Measurements from ENCODE around the gene TBCC. TPM values are rescaled to one million over a fixed set of nuclear protein-coding genes. Genes with fewer than 3 reads are reported as not detected.

Gene TBCC
- total and polyA plus RNA-seq, 2 of the 13 experiments (the other 11 are each of a cell fraction or from before 2014, with no cell fraction given), result 14.8 to 36.1 TPM

DNA sequence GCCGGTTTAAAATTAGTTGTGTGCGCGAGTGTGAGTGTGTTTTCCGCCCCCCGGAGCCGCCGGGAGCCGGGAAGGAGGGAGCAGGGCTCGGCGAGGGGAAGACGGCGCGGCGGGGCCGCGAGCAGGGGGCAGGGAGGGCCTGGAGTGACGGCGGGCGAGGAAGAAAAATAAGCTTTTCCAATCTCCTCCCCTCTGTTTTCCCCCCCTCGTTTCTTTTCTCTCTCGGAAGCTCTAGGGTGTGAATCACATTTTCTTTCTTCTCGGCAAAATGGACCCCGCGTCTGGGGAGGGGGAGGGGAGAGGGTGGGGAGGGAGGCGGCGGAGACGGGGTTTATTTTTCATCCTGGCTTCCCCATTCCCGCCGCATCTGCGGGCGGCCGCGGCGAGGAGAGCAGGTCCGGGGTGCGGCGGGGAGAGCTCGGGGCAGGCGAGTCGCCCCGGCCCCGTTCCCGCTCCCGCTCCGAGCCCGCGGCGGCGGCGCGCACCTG, 36.8 kb upstream of the TBCC start (continued):
- TF ChIP-seq ERF (CRISPR knock-in tag; IDR thresholded peaks at IDR 0.05) (no peak), ZNF781 (CRISPR knock-in tag; IDR thresholded peaks at IDR 0.05; ENCODE audit: borderline replicate concordance, not compliant biosample characterization) (no peak), ZNF547 (CRISPR knock-in tag; IDR thresholded peaks at IDR 0.05) (no peak), YEATS2 (CRISPR knock-in tag; IDR thresholded peaks at IDR 0.05; ENCODE audit: borderline replicate concordance) (0 out of 2 replicates have a peak, but pooled peaks have one; percentile 1), TRIM24 (CRISPR knock-in tag; IDR thresholded peaks at IDR 0.05) (no peak), ZNF713 (CRISPR knock-in tag; IDR thresholded peaks at IDR 0.05) (no peak), SAP130 (CRISPR knock-in tag; IDR thresholded peaks at IDR 0.05; ENCODE audit: low read depth) (peak; percentile 38; the same call in 1 of the 2 replicates), ZSCAN12 (CRISPR knock-in tag; IDR thresholded peaks at IDR 0.05) (no peak), THYN1 (CRISPR knock-in tag; IDR thresholded peaks at IDR 0.05; ENCODE audit: borderline replicate concordance, low read depth) (no peak), ZNF350 (CRISPR knock-in tag; IDR thresholded peaks at IDR 0.05; ENCODE audit: borderline replicate concordance, low read depth) (no peak), PHF5A (CRISPR knock-in tag; IDR thresholded peaks at IDR 0.05; ENCODE audit: low read depth, unreplicated experiment) (no peak), POLR2G (IDR thresholded peaks at IDR 0.05; ENCODE audit: low read depth, low read length) (peak; percentile 63), ZNF468 (CRISPR knock-in tag; IDR thresholded peaks at IDR 0.05) (no peak)
- TF ChIP-seq, protein P1, sequence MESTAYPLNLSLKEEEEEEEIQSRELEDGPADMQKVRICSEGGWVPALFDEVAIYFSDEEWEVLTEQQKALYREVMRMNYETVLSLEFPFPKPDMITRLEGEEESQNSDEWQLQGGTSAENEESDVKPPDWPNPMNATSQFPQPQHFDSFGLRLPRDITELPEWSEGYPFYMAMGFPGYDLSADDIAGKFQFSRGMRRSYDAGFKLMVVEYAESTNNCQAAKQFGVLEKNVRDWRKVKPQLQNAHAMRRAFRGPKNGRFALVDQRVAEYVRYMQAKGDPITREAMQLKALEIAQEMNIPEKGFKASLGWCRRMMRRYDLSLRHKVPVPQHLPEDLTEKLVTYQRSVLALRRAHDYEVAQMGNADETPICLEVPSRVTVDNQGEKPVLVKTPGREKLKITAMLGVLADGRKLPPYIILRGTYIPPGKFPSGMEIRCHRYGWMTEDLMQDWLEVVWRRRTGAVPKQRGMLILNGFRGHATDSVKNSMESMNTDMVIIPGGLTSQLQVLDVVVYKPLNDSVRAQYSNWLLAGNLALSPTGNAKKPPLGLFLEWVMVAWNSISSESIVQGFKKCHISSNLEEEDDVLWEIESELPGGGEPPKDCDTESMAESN (CRISPR knock-in tag; conservative IDR thresholded peaks at IDR 0.05), result no peak
- TF ChIP-seq, protein P2, sequence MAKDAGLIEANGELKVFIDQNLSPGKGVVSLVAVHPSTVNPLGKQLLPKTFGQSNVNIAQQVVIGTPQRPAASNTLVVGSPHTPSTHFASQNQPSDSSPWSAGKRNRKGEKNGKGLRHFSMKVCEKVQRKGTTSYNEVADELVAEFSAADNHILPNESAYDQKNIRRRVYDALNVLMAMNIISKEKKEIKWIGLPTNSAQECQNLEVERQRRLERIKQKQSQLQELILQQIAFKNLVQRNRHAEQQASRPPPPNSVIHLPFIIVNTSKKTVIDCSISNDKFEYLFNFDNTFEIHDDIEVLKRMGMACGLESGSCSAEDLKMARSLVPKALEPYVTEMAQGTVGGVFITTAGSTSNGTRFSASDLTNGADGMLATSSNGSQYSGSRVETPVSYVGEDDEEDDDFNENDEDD (CRISPR knock-in tag; IDR thresholded peaks at IDR 0.05; ENCODE audit: borderline replicate concordance), result peak; percentile 9; the same call in 1 of the 2 replicates
- TF ChIP-seq, protein P3, sequence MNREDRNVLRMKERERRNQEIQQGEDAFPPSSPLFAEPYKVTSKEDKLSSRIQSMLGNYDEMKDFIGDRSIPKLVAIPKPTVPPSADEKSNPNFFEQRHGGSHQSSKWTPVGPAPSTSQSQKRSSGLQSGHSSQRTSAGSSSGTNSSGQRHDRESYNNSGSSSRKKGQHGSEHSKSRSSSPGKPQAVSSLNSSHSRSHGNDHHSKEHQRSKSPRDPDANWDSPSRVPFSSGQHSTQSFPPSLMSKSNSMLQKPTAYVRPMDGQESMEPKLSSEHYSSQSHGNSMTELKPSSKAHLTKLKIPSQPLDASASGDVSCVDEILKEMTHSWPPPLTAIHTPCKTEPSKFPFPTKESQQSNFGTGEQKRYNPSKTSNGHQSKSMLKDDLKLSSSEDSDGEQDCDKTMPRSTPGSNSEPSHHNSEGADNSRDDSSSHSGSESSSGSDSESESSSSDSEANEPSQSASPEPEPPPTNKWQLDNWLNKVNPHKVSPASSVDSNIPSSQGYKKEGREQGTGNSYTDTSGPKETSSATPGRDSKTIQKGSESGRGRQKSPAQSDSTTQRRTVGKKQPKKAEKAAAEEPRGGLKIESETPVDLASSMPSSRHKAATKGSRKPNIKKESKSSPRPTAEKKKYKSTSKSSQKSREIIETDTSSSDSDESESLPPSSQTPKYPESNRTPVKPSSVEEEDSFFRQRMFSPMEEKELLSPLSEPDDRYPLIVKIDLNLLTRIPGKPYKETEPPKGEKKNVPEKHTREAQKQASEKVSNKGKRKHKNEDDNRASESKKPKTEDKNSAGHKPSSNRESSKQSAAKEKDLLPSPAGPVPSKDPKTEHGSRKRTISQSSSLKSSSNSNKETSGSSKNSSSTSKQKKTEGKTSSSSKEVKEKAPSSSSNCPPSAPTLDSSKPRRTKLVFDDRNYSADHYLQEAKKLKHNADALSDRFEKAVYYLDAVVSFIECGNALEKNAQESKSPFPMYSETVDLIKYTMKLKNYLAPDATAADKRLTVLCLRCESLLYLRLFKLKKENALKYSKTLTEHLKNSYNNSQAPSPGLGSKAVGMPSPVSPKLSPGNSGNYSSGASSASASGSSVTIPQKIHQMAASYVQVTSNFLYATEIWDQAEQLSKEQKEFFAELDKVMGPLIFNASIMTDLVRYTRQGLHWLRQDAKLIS (CRISPR knock-in tag; IDR thresholded peaks at IDR 0.05), result no peak
- TF ChIP-seq, protein P4, sequence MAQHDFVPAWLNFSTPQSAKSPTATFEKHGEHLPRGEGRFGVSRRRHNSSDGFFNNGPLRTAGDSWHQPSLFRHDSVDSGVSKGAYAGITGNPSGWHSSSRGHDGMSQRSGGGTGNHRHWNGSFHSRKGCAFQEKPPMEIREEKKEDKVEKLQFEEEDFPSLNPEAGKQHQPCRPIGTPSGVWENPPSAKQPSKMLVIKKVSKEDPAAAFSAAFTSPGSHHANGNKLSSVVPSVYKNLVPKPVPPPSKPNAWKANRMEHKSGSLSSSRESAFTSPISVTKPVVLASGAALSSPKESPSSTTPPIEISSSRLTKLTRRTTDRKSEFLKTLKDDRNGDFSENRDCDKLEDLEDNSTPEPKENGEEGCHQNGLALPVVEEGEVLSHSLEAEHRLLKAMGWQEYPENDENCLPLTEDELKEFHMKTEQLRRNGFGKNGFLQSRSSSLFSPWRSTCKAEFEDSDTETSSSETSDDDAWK (CRISPR knock-in tag; IDR thresholded peaks at IDR 0.05), result no peak
- TF ChIP-seq, protein P5, sequence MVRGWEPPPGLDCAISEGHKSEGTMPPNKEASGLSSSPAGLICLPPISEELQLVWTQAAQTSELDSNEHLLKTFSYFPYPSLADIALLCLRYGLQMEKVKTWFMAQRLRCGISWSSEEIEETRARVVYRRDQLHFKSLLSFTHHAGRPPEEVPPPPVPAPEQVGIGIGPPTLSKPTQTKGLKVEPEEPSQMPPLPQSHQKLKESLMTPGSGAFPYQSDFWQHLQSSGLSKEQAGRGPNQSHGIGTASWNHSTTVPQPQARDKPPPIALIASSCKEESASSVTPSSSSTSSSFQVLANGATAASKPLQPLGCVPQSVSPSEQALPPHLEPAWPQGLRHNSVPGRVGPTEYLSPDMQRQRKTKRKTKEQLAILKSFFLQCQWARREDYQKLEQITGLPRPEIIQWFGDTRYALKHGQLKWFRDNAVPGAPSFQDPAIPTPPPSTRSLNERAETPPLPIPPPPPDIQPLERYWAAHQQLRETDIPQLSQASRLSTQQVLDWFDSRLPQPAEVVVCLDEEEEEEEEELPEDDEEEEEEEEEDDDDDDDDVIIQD (CRISPR knock-in tag; IDR thresholded peaks at IDR 0.05; ENCODE audit: low read depth), result no peak
- TF ChIP-seq, protein P6, sequence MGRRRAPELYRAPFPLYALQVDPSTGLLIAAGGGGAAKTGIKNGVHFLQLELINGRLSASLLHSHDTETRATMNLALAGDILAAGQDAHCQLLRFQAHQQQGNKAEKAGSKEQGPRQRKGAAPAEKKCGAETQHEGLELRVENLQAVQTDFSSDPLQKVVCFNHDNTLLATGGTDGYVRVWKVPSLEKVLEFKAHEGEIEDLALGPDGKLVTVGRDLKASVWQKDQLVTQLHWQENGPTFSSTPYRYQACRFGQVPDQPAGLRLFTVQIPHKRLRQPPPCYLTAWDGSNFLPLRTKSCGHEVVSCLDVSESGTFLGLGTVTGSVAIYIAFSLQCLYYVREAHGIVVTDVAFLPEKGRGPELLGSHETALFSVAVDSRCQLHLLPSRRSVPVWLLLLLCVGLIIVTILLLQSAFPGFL (CRISPR knock-in tag; IDR thresholded peaks at IDR 0.05), result no peak
